LNCaP clone FGC (cell line): Measurements from ENCODE around the gene GLYATL1B.
"Not testable (repeated sequence)": the region's sequence is repeated elsewhere in the genome, so short reads cannot be mapped to it uniquely, and the experiment has no call there.

Source experiments
- DNase-seq: peaks from one replicate; pipeline ENCODE4 v3.0.0-alpha.2; 2011; ENCODE audit warnings: low read depth
- H3K4me3 ChIP-seq: 2 replicates; pipeline ENCODE4 v1.5.1; 2011; ENCODE audit warnings: mild to moderate bottlenecking, low read depth, low read length, control low read depth
- CTCF ChIP-seq: IDR thresholded peaks from 2 replicates; pipeline ENCODE4 v1.5.1; 2012; ENCODE audit warnings: mild to moderate bottlenecking; ENCODE audit not compliant: control insufficient read depth, insufficient read depth; ENCODE audit errors: extremely low read depth

The GLYATL1B gene

GRCh38 chr11:59115553-59115952, 29.4 kb downstream of the GLYATL1B start:
- no peak for TF ChIP-seq CTCF
- no peak overlapping the region for H3K4me3 ChIP-seq
- no peak for DNase-seq

GRCh38 chr11:59117774-59118173, 31.7 kb downstream of the GLYATL1B start:
- no peak for DNase-seq
- H3K4me3 ChIP-seq = no peak overlapping the region
- TF ChIP-seq CTCF = no peak

- no peak for DNase-seq
- TF ChIP-seq CTCF = no peak
- H3K4me3 ChIP-seq = no peak overlapping the region
These were observed 33.7 kb downstream of the GLYATL1B start for GRCh38 chr11:59119826-59120225.

- H3K4me3 ChIP-seq = no peak overlapping the region
- peak; percentile 99 for TF ChIP-seq CTCF
- DNase-seq = no peak
These were observed 49.7 kb downstream of the GLYATL1B start for GRCh38 chr11:59135648-59136461.

GRCh38 chr11:59136551-59136950, 50.4 kb downstream of the GLYATL1B start:
- not testable (repeated sequence) for H3K4me3 ChIP-seq, DNase-seq

- no peak for DNase-seq
- no peak overlapping the region for H3K4me3 ChIP-seq
These were observed 51.1 kb downstream of the GLYATL1B start for GRCh38 chr11:59137190-59137589.

GRCh38 chr11:59138643-59139042, 52.5 kb downstream of the GLYATL1B start:
- DNase-seq = no peak
- no peak overlapping the region for H3K4me3 ChIP-seq
- no peak for TF ChIP-seq CTCF

More at GRCh38 chr11:59137190-59137589, 51.1 kb downstream of the GLYATL1B start:
- TF ChIP-seq CTCF = no peak
